ENCODE results near the gene EEF2K.
"Not testable (repeated sequence)": the region's sequence is repeated elsewhere in the genome, so short reads cannot be mapped to it uniquely, and the experiment has no call there.

The EEF2K gene

GRCh38 chr16:22213801-22214200 is 7.7 kb downstream of the EEF2K start:
- DNase-seq: no peak

- no peak for DNase-seq
Measured at GRCh38 chr16:22214402-22214801, 8.3 kb downstream of the EEF2K start.

DNA sequence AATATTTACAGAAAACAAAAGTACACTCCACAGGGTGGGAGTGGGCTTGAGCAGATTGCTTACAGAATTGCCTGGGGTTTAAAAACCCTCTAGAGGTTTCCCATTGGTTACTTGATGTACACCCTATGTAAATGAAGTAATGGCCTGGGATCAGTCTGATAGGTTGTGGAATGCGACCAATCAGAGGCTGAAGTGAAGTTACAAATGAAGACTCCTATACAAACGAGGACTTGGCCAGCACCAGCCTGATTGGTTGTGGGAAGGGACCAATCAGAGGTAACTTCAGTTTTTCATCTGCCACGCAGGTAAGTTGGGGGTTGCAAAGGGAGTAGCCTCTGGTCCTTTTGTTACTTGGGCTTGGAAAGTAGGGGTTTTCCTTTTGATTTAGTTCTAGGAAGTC is 8.8 kb downstream of the EEF2K start:
- DNase-seq: no peak

GRCh38 chr16:22216191-22216831 is 10.2 kb downstream of the EEF2K start:
- no peak for DNase-seq

DNA sequence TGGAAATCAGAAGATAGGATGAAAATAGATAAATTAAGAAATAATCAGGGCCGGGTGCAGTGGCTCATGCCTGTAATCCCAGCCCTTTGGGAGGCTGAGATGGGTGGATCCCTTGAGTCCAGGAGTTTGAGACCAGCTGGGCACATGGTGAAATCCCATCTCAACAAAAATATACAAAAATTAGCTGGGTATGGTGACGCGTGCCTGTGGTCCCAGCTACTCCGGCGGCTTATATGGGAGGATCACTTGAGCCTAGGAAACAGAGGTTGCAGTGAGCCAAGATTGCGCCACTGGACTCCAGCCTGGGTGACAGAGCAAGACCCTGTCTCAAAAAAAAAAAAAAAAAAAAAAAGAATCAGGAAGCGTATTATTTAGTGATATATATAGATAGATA is 10.8 kb downstream of the EEF2K start:
- not testable (repeated sequence) for DNase-seq

GRCh38 chr16:22217890-22218730 is 12.0 kb downstream of the EEF2K start:
- no peak for DNase-seq

DNA sequence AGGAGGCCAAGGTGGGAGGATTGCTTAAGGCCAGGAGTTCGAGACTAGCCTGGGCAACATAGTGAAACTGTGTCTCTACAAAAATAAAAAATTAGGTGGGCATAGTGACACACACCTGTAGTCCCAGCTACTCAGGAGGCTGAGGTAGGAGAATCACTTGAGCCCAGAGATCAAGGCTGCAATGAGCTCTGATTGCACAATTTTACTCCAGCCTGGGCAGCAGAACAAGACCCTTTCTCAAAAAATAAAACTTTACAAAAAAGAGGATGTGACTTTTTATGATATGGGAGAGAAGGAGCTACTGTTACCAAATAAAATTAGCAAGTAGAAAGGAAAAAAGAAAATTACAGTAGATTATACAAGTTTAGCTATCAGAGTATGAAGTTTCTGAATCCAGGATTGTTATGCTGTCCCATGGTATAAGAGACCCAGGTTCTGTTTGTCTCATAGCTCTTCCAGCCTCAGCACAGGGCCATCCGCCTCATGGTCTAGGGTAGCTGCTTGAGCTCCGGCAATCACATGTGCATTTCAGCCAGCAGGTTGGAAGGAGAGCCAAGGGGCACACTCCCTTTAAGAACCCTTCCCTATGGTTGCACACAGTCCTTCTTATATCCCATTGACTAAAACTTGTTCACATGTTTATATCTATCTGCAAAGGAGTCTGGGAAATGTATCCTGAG is 13.5 kb downstream of the EEF2K start:
- no peak for DNase-seq

- no peak for DNase-seq
Measured at GRCh38 chr16:22220069-22220440, 14.0 kb downstream of the EEF2K start.

DNA sequence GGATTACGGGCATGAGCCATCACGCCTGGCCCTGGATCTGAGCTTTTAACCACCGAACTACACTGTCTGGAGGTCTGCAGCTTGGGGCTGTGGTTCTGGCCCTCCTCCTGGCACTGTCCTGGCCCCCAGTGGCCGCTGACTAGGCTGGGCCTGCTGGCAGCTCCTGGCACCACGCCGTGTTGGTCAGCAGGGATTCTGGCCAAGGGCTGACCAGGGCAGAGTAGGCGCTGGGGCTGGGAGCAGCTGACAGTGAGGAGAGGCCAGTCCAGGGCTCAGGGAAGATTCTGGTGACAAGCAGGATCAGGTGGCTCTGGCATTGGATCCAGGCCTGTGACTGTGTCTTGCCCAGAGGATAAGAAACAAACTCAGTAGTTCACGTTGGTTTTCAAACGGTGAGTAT is 14.6 kb downstream of the EEF2K start:
- DNase-seq: no peak

- no peak for DNase-seq
Measured at GRCh38 chr16:22222006-22222405, 15.9 kb downstream of the EEF2K start.

DNA sequence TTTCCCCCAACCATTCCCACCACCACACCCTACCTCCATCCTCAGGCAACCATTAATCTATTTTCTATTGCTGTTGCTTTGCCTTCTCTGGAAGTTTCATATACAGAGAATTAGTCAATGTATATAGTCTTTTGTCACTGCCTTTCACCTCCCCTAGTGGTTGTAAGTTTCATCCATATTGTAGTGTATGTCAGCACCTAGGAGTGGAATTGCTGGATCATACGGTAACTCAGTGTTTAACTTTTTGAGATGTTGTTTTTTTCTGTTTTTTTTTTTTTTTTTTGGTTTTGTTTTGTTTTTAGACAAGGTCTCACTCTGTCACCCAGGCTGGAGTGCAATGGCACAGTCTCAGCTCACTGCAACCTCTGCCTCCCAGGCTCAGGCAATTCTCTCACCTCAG is 16.9 kb downstream of the EEF2K start:
- no peak for DNase-seq

DNA sequence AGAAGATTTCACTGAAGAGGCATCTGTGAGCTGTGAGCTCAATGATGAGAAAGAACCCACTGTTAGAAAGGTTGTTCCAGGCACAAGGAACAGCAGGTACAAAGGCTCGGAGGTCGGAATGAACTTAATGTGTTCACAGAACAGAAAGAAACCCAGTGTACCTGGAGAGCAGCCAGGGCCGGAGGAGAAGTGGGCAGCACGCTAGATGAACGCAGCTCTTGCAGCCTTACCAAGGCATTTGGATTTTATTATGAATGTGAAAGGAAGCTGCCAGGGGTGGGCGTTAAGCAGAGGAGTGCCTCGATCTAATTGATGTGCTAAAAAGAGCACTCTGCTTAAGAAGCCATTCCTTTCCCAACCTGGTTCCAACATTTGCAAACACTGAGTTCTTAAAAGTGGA is 19.0 kb downstream of the EEF2K start:
- DNase-seq: no peak

DNA sequence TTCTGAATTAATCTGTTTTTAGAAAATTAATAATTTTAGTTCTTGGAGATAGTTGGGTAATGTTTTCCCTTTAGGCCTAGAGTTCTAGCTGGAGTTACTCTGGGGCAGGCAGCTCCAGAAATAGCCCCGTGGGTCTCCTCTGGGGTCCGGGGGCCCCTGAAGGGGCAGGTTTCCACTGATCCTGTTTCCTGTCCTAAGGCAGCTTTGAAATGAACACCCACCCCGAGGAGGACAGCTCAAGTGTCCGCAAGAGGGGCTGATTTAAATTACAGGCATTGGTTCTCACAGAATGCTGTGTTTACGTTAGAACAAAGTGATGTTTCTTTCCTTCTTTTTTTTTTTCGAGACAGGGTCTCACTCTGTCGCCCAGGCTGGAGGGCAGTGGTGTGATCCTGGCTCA is 23.8 kb downstream of the EEF2K start:
- no peak for DNase-seq

- DNase-seq: no peak
Measured at GRCh38 chr16:22232277-22233036, 26.4 kb downstream of the EEF2K start.

DNA sequence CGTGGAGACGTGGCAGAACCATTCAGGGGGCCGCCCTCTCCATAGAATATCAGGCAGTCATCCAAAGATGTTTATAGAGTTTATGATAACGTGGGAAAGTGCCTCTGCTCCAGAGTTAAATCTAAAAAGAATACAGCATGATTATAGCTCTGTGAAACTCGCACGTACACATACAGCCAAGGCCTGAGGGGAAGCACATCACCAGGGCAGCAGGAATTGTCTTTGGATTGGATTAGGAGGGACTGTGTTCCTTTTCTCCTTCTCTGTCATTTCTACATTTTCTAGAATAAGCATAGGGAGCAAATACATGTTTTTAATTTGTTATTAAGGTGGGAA is 26.9 kb downstream of the EEF2K start:
- DNase-seq: no peak

DNA sequence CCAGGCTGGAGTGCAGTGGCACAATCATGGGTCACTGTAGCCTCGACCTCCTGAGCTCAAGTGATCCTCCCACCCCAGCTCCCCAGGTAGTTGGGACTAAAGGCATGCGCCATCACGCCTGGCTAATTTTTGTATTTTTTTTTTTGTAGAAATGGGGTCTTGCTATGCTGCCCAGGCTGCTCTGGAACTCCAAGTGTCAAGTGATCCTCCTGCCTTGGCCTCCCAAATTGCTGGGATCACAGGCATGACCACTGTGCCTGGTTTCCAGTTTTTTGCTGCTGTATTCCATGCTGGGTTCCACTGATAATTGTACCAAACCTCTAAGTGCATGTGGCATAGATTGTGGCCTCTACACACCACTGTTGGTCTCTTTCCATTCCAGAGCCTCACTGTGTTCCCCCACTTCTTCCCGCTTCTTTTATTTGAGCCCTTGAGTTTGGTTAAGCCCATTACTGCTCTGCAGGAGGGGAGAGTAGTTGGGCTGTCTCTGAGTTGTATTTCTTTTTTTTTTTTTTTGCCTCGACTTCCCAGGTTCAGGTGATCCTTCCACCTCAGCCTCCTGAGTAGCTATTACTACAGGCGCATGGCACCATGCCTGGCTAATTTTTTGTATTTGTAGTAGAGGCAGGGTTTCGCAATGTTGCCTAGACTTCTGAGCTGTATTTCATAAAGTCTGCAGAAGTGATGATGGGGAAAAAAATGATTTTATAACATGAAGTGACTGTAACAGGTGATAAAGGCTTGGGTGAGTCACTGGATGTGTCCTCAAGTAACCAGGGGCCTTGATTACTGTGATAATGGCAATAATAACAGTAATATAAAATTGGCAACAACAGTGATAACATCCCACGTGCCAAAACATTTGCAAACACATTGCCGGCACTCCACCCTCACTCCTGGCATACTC is 30.0 kb downstream of the EEF2K start:
- DNase-seq: no peak

GRCh38 chr16:22239131-22239805 is 33.2 kb downstream of the EEF2K start:
- DNase-seq: no peak

DNA sequence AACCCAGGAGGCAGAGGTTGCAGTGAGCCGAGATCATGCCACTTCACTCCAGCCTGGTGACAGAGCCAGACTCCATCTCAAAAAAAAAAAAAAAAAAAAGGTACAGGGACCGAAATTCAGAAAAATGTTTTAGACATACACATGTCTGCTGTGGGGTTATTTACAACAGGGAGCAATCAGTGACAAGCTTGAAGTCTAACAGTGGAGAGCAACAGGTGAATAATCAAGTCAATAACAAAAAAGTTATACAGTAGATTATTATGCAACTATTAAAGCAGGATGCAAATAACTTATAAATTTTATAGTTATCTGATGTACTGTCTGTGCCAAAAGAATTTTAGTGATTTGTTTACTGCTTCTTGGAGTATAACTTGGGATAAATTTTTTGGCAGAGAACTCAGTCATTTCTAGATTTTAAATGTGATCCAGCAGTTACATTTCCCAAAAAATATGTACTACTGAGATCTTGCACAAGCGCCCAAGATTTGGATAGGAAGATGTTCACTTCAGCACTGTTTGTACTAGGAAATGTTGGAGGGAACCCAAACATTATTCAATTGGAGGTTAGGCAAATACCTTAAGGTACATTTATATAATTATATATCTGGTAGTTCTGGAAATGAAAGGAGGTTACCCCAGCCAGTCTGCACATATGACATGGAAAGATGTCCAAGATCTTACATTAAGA is 34.1 kb downstream of the EEF2K start:
- DNase-seq: no peak

DNA sequence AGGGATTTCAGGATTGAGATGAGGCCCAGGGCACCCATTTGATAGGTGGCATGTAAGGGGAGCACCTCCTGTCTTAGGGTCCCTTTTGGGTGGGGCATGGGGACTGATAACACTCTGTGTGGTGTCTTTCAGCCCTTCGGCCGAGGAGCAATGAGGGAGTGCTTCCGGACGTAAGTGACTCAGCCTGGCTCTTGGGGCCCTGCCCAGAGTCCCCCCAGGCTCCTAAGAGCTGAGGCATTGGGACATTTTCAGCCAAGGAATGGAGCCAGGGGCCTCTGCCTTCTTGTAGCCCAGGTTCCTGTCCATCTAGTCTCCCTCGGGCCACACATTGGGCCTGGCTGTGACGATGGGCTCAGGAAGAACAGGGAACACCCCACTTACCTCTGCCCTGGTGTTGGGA is 44.4 kb downstream of the EEF2K start:
- DNase-seq: no peak

GRCh38 chr16:22252317-22252716 is 46.2 kb downstream of the EEF2K start:
- no peak for DNase-seq

DNA sequence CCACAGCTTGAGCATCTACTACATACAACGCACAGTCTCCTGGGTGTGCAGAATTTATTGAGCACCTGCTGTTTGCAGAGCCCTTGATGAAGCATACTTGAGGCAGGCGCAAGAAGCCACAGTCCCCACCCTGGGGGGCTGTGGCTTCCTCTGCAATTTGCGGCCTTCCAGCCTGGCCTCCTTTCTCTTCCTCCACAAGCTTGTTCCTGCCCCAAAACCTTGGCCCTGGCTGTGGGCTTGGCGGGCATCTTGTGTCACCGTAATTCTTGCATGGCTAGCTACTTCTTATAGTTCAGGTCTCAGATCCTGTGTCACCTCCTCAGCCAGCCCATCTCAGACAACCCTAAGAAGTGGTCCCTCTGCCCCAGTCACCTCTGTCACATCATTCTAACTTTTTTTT is 47.2 kb downstream of the EEF2K start:
- no peak for DNase-seq
